Gastrocnemius medialis (tissue), 4 donors: ENCODE measurements around the gene OSM. TPM values are rescaled to one million over a fixed set of nuclear protein-coding genes. Genes with fewer than 3 reads are reported as not detected.

ENCODE experiments used
- ATAC-seq, 2 donors: fragments of 150-250 bp; one replicate each; pipeline ENCODE4 v1.9.1; 2016
- DNase-seq, 2 donors: peaks; one replicate each; pipeline ENCODE4 v3.0.0-alpha.2; 2019
- H3K27ac ChIP-seq, 4 donors: fragments of 200-600 bp; sonication (generic); 1 replicate in 1 of 4; 2 replicates in 3 of 4; pipeline ENCODE4 v1.5.1; 2016 to 2018; ENCODE audit warnings: mild to moderate bottlenecking in 2 of 4, moderate library complexity in 1 of 4
- H3K27me3 ChIP-seq, 3 donors: fragments of 200-600 bp; sonication (generic) in 2 of 3; 1 replicate in 1 of 3; 2 replicates in 2 of 3; pipeline versions ENCODE4 v1.5.1 to v1.6.0; 2016 to 2019; ENCODE audit warnings: mild to moderate bottlenecking in 1 of 3, moderate library complexity in 1 of 3
- H3K36me3 ChIP-seq, 2 donors: fragments of 200-600 bp; sonication (generic) in 1 of 2; one replicate each; pipeline ENCODE4 v1.5.1; 2017 to 2018
- H3K4me1 ChIP-seq, 2 donors: fragments of 200-600 bp; sonication (generic) in 1 of 2; one replicate each; pipeline ENCODE4 v1.5.1; 2016 to 2017; ENCODE audit warnings: mild to moderate bottlenecking in 2 of 2
- H3K4me3 ChIP-seq, 4 donors: fragments of 200-600 bp; sonication (generic) in 3 of 4; 1 replicate in 1 of 4; 2 replicates in 3 of 4; pipeline ENCODE4 v1.5.1; 2016 to 2019; ENCODE audit warnings: mild to moderate bottlenecking in 2 of 4
- H3K9me3 ChIP-seq, 3 donors: fragments of 200-600 bp; sonication (generic) in 2 of 3; 1 replicate in 1 of 3; 2 replicates in 2 of 3; pipeline ENCODE4 v1.5.1; 2016 to 2019
- CTCF ChIP-seq, 5 experiments: fragments of 450-650 bp in 3 of 5; fragments of 200-600 bp in 2 of 5; sonication (generic) in 2 of 5; IDR thresholded peaks in 4 of 5; conservative IDR thresholded peaks in 1 of 5; 1 replicate in 4 of 5; 2 replicates in 1 of 5; pipeline ENCODE4 v1.5.1; 2016 to 2019; ENCODE audit warnings: antibody characterized with exemption in 5 of 5, mild to moderate bottlenecking in 3 of 5, moderate library complexity in 3 of 5
- POLR2A ChIP-seq, 2 donors: fragments of 450-650 bp; IDR thresholded peaks; one replicate each; pipeline ENCODE4 v1.6.1; 2017; ENCODE audit warnings: antibody characterized with exemption in 2 of 2, mild to moderate bottlenecking in 2 of 2, moderate library complexity in 2 of 2
- in situ Hi-C, 4 donors: fragments of 200-750 bp; cut with MboI; loops; one replicate each; pipeline versions ENCODE4 v1.15.0 to v1.8.0; 2017; ENCODE audit warnings: low sequenced_read_pairs in 4 of 4
- intact Hi-C: fragments of 100-400 bp; cut with DNase I; formaldehyde crosslinking; loops from one replicate; pipeline ENCODE4 v1.15.1; 2023; ENCODE audit warnings: low total_unique reads
- total RNA-seq, 4 donors: library from RNA; depleted of rRNA; stranded (reverse); fragments of >200 nt; gene quantifications; one replicate each; pipeline versions ENCODE4 v1.1.0 to v1.2.3, GENCODE V29; 2016

OSM gene
- total RNA-seq, 4 donors from 2014 or later: 0.53 TPM; not detected in 3

- H3K4me3 ChIP-seq: no peak overlapping the region
- peaks cover 15 to 18% of the 10 kb centered on the region in 2 donors for H3K4me1 ChIP-seq
- ATAC-seq: no peak
- in situ Hi-C loops: loop anchor here in 1 of 4 donors (10.0 kb wide), 1 partner anchor 67 kb away; no protein-coding TSS in a partner anchor
- DNase-seq: no peak
- TF ChIP-seq POLR2A (IDR thresholded peaks at IDR 0.05) (no peak), CTCF (IDR thresholded peaks at IDR 0.05 in 4 of 5, conservative IDR thresholded peaks at IDR 0.05 in 1 of 5) (no peak)
- H3K27ac ChIP-seq: peak overlapping the region in 1 of 4 donors; percentile 16
- intact Hi-C loops: no loop called here
- H3K9me3 ChIP-seq: no peaks in the 10 kb centered on the region
- H3K36me3 ChIP-seq: peaks cover 0 to 19% of the 10 kb centered on the region in 2 donors
- H3K27me3 ChIP-seq: no peaks in the 10 kb centered on the region
Observed at GRCh38 chr22:30297991-30298701, 31.5 kb upstream of the OSM start.

GRCh38 chr22:30297276-30297990, 30.8 kb upstream of the OSM start:
- intact Hi-C loops: no loop called here
- peaks cover 0 to 19% of the 10 kb centered on the region in 2 donors for H3K36me3 ChIP-seq

GRCh38 chr22:30296833-30297232, 30.2 kb upstream of the OSM start:
- DNase-seq: no peak
- H3K4me3 ChIP-seq: no peak overlapping the region
- no peaks in the 10 kb centered on the region for H3K27me3 ChIP-seq
- in situ Hi-C loops: loop anchor here in 1 of 4 donors (10.0 kb wide), 1 partner anchor 68 kb away; no protein-coding TSS in a partner anchor
- no peak overlapping the region for H3K27ac ChIP-seq
- peaks cover 0 to 19% of the 10 kb centered on the region in 2 donors for H3K36me3 ChIP-seq
- peaks cover 7 to 14% of the 10 kb centered on the region in 2 donors for H3K4me1 ChIP-seq
- H3K9me3 ChIP-seq: no peaks in the 10 kb centered on the region
- TF ChIP-seq POLR2A (IDR thresholded peaks at IDR 0.05) (no peak), CTCF (IDR thresholded peaks at IDR 0.05 in 4 of 5, conservative IDR thresholded peaks at IDR 0.05 in 1 of 5) (no peak)
- ATAC-seq: no peak
- intact Hi-C loops: no loop called here

More at GRCh38 chr22:30297276-30297990, 30.8 kb upstream of the OSM start:
- Histone ChIP-seq H3K27ac (no peak overlapping the region), H3K9me3 (no peaks in the 10 kb centered on the region), H3K27me3 (no peaks in the 10 kb centered on the region), H3K4me1 (peaks cover 11 to 16% of the 10 kb centered on the region in 2 donors), H3K4me3 (no peak overlapping the region)
- no peak for TF ChIP-seq POLR2A (IDR thresholded peaks at IDR 0.05)
- no peak for TF ChIP-seq CTCF (IDR thresholded peaks at IDR 0.05 in 4 of 5, conservative IDR thresholded peaks at IDR 0.05 in 1 of 5)
- ATAC-seq (no peak), DNase-seq (no peak)
- in situ Hi-C loops: loop anchor here in 1 of 4 donors (10.0 kb wide), 1 partner anchor 67 kb away; no protein-coding TSS in a partner anchor

- Histone ChIP-seq H3K4me3 (no peak overlapping the region), H3K4me1 (peaks cover 6 to 14% of the 10 kb centered on the region in 2 donors), H3K9me3 (no peaks in the 10 kb centered on the region), H3K27me3 (no peaks in the 10 kb centered on the region), H3K36me3 (peaks cover 0 to 19% of the 10 kb centered on the region in 2 donors), H3K27ac (no peak overlapping the region)
- ATAC-seq (no peak), DNase-seq (no peak)
- in situ Hi-C loops: loop anchor here in 1 of 4 donors (10.0 kb wide), 1 partner anchor 68 kb away; no protein-coding TSS in a partner anchor
- TF ChIP-seq POLR2A (IDR thresholded peaks at IDR 0.05) (no peak), CTCF (IDR thresholded peaks at IDR 0.05 in 4 of 5, conservative IDR thresholded peaks at IDR 0.05 in 1 of 5) (no peak)
- intact Hi-C loops: no loop called here
Observed at GRCh38 chr22:30296324-30296723, 29.7 kb upstream of the OSM start.
